GM21381 (cell line): ENCODE measurements around the gene APCDD1L.
A peak's percentile ranks its signal among the peaks of the same experiment; 100 is the strongest.

Source experiments
- ATAC-seq: cut with Tn5 transposase; IDR thresholded peaks from one replicate; pipeline ENCODE4 v1.9.1; 2021; ENCODE audit warnings: mild to moderate bottlenecking, moderate library complexity; ENCODE audit not compliant: unreplicated experiment

Gene APCDD1L

GRCh38 chr20:58467572-58468527 is 47.3 kb downstream of the APCDD1L start:
- no peak for ATAC-seq

GRCh38 chr20:58466729-58467571 is 48.2 kb downstream of the APCDD1L start:
- no peak for ATAC-seq

GRCh38 chr20:58466095-58466708 is 49.0 kb downstream of the APCDD1L start:
- no peak for ATAC-seq

GRCh38 chr20:58464838-58465237 is 50.4 kb downstream of the APCDD1L start:
- no peak for ATAC-seq

- ATAC-seq, result no peak
Measured at GRCh38 chr20:58463256-58463655, 51.9 kb downstream of the APCDD1L start.

GRCh38 chr20:58461899-58462298 is 53.3 kb downstream of the APCDD1L start:
- ATAC-seq, result no peak

GRCh38 chr20:58461104-58461503 is 54.1 kb downstream of the APCDD1L start:
- no peak for ATAC-seq

GRCh38 chr20:58459058-58459750 is 56.0 kb downstream of the APCDD1L start:
- ATAC-seq, result peak; percentile 17

GRCh38 chr20:58458342-58459057 is 56.7 kb downstream of the APCDD1L start:
- peak; percentile 96 for ATAC-seq

- no peak for ATAC-seq
Measured at GRCh38 chr20:58457083-58457695, 58.0 kb downstream of the APCDD1L start.

- no peak for ATAC-seq
Measured at GRCh38 chr20:58454460-58454859, 60.7 kb downstream of the APCDD1L start.

- ATAC-seq, result no peak
Measured at GRCh38 chr20:58453391-58453790, 61.8 kb downstream of the APCDD1L start.

GRCh38 chr20:58452667-58453255 is 62.4 kb downstream of the APCDD1L start:
- no peak for ATAC-seq

GRCh38 chr20:58450254-58450653 is 64.9 kb downstream of the APCDD1L start:
- no peak for ATAC-seq

GRCh38 chr20:58449681-58450221 is 65.4 kb downstream of the APCDD1L start:
- ATAC-seq, result no peak

- ATAC-seq, result no peak
Measured at GRCh38 chr20:58448958-58449357, 66.2 kb downstream of the APCDD1L start.

- no peak for ATAC-seq
Measured at GRCh38 chr20:58447511-58448391, 67.4 kb downstream of the APCDD1L start.

- no peak for ATAC-seq
Measured at GRCh38 chr20:58446960-58447265, 68.3 kb downstream of the APCDD1L start.
